CD4-positive, alpha-beta T cell (primary cell): Measurements from ENCODE around the gene POTEF. TPM values are rescaled to one million over a fixed set of nuclear protein-coding genes. Genes with fewer than 3 reads are reported as not detected.
A peak's percentile ranks its signal among the peaks of the same experiment; 100 is the strongest.
"Not testable (repeated sequence)": the region's sequence is repeated elsewhere in the genome, so short reads cannot be mapped to it uniquely, and the experiment has no call there.

Experiments used
- ATAC-seq: fragments of 200-7000 bp; cut with Tn5 transposase; one replicate; pipeline ENCODE4 v1.10.0; 2022; ENCODE audit warnings: mild to moderate bottlenecking; ENCODE audit not compliant: poor library complexity
- CTCF ChIA-PET: fragments of 350-600 bp; sonication (Branson Sonifier 250); formaldehyde crosslinking; loops from one replicate; lab custom pipeline; 2021; ENCODE audit warnings: antibody characterized with exemption, inconsistent platforms; lab: Charles Lee
- POLR2A ChIA-PET: fragments of 350-600 bp; sonication (Branson Sonifier 250); formaldehyde crosslinking; loops from one replicate; lab custom pipeline; 2021; ENCODE audit warnings: antibody characterized with exemption, inconsistent platforms; lab: Charles Lee
- DNase-seq, 14 experiments: peaks; one replicate each; pipeline ENCODE4 v3.0.0-alpha.2; 2013 to 2020; ENCODE audit warnings: mixed read lengths in 2 of 14
- H3K27ac ChIP-seq, 2 donors: one replicate each; pipeline versions ENCODE4 v1.5.1 to v1.7.0; 2013; ENCODE audit warnings: low read length in 2 of 2, low read depth in 1 of 2, mild to moderate bottlenecking in 1 of 2
- H3K27me3 ChIP-seq, 2 experiments: 1 replicate in 1 of 2; 2 replicates in 1 of 2; pipeline versions ENCODE4 v1.6.1 to v1.7.0; 2013; ENCODE audit warnings: low read length in 2 of 2, control low read depth in 1 of 2, mild to moderate bottlenecking in 1 of 2, moderate library complexity in 1 of 2; ENCODE audit not compliant: insufficient read depth in 2 of 2, control insufficient read depth in 1 of 2
- H3K36me3 ChIP-seq: one replicate; pipeline ENCODE4 v1.6.1; 2013; ENCODE audit warnings: low read length, control low read depth; ENCODE audit not compliant: insufficient read depth
- H3K4me1 ChIP-seq: one replicate; pipeline ENCODE4 v1.6.1; 2013; ENCODE audit warnings: low read length, control low read depth; ENCODE audit not compliant: insufficient read depth
- H3K4me3 ChIP-seq: one replicate; pipeline ENCODE4 v1.5.1; 2013; ENCODE audit warnings: mild to moderate bottlenecking, low read length, moderate library complexity
- H3K9me3 ChIP-seq, 2 experiments: 1 replicate in 1 of 2; 2 replicates in 1 of 2; pipeline versions ENCODE4 v1.6.1 to v1.7.0; 2013; ENCODE audit warnings: low read length in 2 of 2, mild to moderate bottlenecking in 2 of 2, control low read depth in 1 of 2, moderate library complexity in 1 of 2; ENCODE audit not compliant: control insufficient read depth in 1 of 2, insufficient read depth in 1 of 2
- H3K27ac Mint-ChIP-seq: one replicate; pipeline ENCODE4 v1.8.0; 2020; ENCODE audit warnings: mixed read lengths
- H3K27me3 Mint-ChIP-seq: one replicate; pipeline ENCODE4 v1.8.0; 2021; ENCODE audit warnings: mixed read lengths
- H3K36me3 Mint-ChIP-seq: one replicate; pipeline ENCODE4 v1.8.0; 2021; ENCODE audit warnings: low read depth, mixed read lengths
- H3K4me1 Mint-ChIP-seq: one replicate; pipeline ENCODE4 v1.8.0; 2021; ENCODE audit warnings: low read depth, mixed read lengths
- H3K4me3 Mint-ChIP-seq: one replicate; pipeline ENCODE4 v1.8.0; 2020; ENCODE audit warnings: mild to moderate bottlenecking, mixed read lengths
- H3K9me3 Mint-ChIP-seq: one replicate; pipeline ENCODE4 v1.8.0; 2020; ENCODE audit warnings: mixed read lengths
- intact Hi-C, 2 experiments: fragments of 100-400 bp; cut with DNase I in 1 of 2; cut with micrococcal nuclease in 1 of 2; formaldehyde crosslinking; loops; one replicate each; pipeline versions ENCODE4 v1.15.1 to v1.9.0; 2023 to 2025; cut with DNase I, micrococcal nuclease
- total RNA-seq, 174 experiments: library from RNA in 2 of 174; stranded (reverse) in 2 of 174; gene quantifications; one replicate each; pipeline ENCODE4 v1.2.3 and lab custom pipeline; 2021 to 2026

POTEF gene
- total RNA-seq, 2 experiments from 2014 or later, result not detected

DNA sequence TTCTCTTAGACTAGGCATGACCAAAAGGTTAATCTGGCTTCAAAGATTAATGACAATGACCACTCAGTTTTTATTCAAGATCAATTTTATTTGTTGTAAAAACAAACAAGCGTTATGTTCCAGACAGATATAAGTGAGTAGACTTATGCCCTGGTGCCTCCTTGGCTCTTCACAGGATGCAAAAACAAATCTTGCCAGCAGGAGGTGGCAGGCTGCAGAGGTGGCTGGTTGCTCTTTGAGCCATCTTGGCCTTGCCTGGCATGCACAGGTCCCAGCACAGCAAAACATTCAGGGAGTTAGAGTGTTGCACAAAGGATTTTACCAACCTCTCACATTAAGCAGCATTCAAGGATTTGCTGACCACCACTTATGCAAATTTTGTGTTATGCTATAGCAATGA is 103.1 kb downstream of the POTEF start:
- H3K4me1 ChIP-seq, H3K27ac Mint-ChIP-seq, H3K9me3 Mint-ChIP-seq, H3K4me3 ChIP-seq, H3K9me3 ChIP-seq, ATAC-seq, H3K36me3 Mint-ChIP-seq, H3K27ac ChIP-seq, H3K4me1 Mint-ChIP-seq, CTCF ChIA-PET, POLR2A ChIA-PET, H3K27me3 ChIP-seq, H3K4me3 Mint-ChIP-seq, intact Hi-C loops, H3K36me3 ChIP-seq: not testable (repeated sequence)
- peaks cover 26% of the 10 kb centered on the region for H3K27me3 Mint-ChIP-seq
- peak in 2 of 14 experiments; percentile 1 for DNase-seq

Other genes with a start within 250 kb of the POTEF start
- not detected for gene RAB6C, start 149.6 kb downstream of the POTEF start, total RNA-seq
- gene CCDC74B, start 15.9 kb upstream of the POTEF start, total RNA-seq, result under 1 TPM; 0.38 to 0.56 TPM
- gene SMPD4, start 52.4 kb upstream of the POTEF start, total RNA-seq, result 10 to 100 TPM; 81.2 to 89.9 TPM
- gene MZT2B, start 53.0 kb upstream of the POTEF start, total RNA-seq, result 100 to 1,000 TPM; 229 to 254 TPM
- gene TUBA3E, start 69.2 kb upstream of the POTEF start, total RNA-seq, result not detected
- 10 to 100 TPM; 81.7 to 88.1 TPM for gene IMP4, start 213.7 kb upstream of the POTEF start, total RNA-seq
- gene PTPN18, start 226.8 kb upstream of the POTEF start, total RNA-seq, result 10 to 100 TPM; 27.6 to 27.8 TPM